GM10266 (cell line): Measurements from ENCODE around the gene CPTP.
A peak's percentile ranks its signal among the peaks of the same experiment; 100 is the strongest.

Experiments used
- DNase-seq: peaks from one replicate; pipeline ENCODE4 v3.0.0; 2012; ENCODE audit errors: extremely low spot score
- CTCF ChIP-seq: IDR thresholded peaks from 2 replicates; pipeline ENCODE4 v1.5.1; 2012; ENCODE audit warnings: mild to moderate bottlenecking, low read depth; ENCODE audit not compliant: control insufficient read depth, insufficient read depth; ENCODE audit errors: missing control alignments

CPTP gene

GRCh38 chr1:1286313-1287261 is 38.0 kb upstream of the CPTP start:
- TF ChIP-seq CTCF = no peak
- no peak for DNase-seq

GRCh38 chr1:1287288-1288110 is 37.1 kb upstream of the CPTP start:
- TF ChIP-seq CTCF = no peak

GRCh38 chr1:1290238-1290731 is 34.3 kb upstream of the CPTP start:
- DNase-seq = peak; percentile 80
- TF ChIP-seq CTCF = peak; percentile 58

More at GRCh38 chr1:1287288-1288110, 37.1 kb upstream of the CPTP start:
- DNase-seq = no peak

GRCh38 chr1:1291023-1291528 is 33.5 kb upstream of the CPTP start:
- TF ChIP-seq CTCF = no peak
- no peak for DNase-seq

- TF ChIP-seq CTCF = peak; percentile 82
- peak; percentile 88 for DNase-seq
These were observed 32.8 kb upstream of the CPTP start for GRCh38 chr1:1291548-1292441.

GRCh38 chr1:1292442-1292779 is 32.2 kb upstream of the CPTP start:
- DNase-seq = no peak
- no peak for TF ChIP-seq CTCF
